GM12873 (cell line): ENCODE data around the gene SEBOX.
A peak's percentile ranks its signal among the peaks of the same experiment; 100 is the strongest.

Experiments
- CTCF ChIP-seq: IDR thresholded peaks from 2 replicates; pipeline ENCODE4 v1.5.1; 2012; ENCODE audit warnings: low read depth, mild to moderate bottlenecking, moderate library complexity, low read length, control low read depth; ENCODE audit not compliant: insufficient read depth; ENCODE audit errors: missing control alignments

SEBOX gene

GRCh38 chr17:28357061-28357900 lies 7.7 kb downstream of the SEBOX start, which contains the start of gene POLDIP2:
TSS of gene POLDIP2 (minus strand) at chr17:28357527. CDS start at chr17:28357448, 79 bp downstream.
- no peak for TF ChIP-seq CTCF

GRCh38 chr17:28350271-28350670 lies 14.7 kb downstream of the SEBOX start:
- no peak for TF ChIP-seq CTCF

- no peak for TF ChIP-seq CTCF
Observed at GRCh38 chr17:28348979-28349378, 16.0 kb downstream of the SEBOX start.

- no peak for TF ChIP-seq CTCF
Observed at GRCh38 chr17:28347261-28347891, 17.6 kb downstream of the SEBOX start.

- peak; percentile 17 for TF ChIP-seq CTCF
Observed at GRCh38 chr17:28346746-28347246, 18.2 kb downstream of the SEBOX start.

GRCh38 chr17:28346199-28346580 lies 18.8 kb downstream of the SEBOX start:
- no peak for TF ChIP-seq CTCF
